Uterus (tissue), 4 donors: ENCODE results near the gene PTH1R. TPM values are rescaled to one million over a fixed set of nuclear protein-coding genes. Genes with fewer than 3 reads are reported as not detected.

Experiments used
- DNase-seq, 2 donors: peaks; one replicate each; pipeline ENCODE4 v3.0.0-alpha.2; 2019 to 2020
- H3K27ac ChIP-seq, 2 donors: fragments of 200-600 bp; sonication (generic); 1 replicate in 1 of 2; 2 replicates in 1 of 2; pipeline ENCODE4 v1.5.1; 2016 to 2018
- H3K27me3 ChIP-seq, 2 donors: fragments of 200-600 bp; sonication (generic); one replicate each; pipeline ENCODE4 v1.5.1; 2018 to 2019; ENCODE audit warnings: control low read depth in 1 of 2
- H3K36me3 ChIP-seq, 2 donors: fragments of 200-600 bp; sonication (generic); one replicate each; pipeline ENCODE4 v1.5.1; 2019; ENCODE audit warnings: control low read depth in 1 of 2
- H3K4me1 ChIP-seq, 2 donors: fragments of 200-600 bp; sonication (generic); one replicate each; pipeline ENCODE4 v1.5.1; 2018 to 2019; ENCODE audit warnings: control low read depth in 1 of 2
- H3K4me3 ChIP-seq, 2 donors: fragments of 200-600 bp; sonication (generic); 1 replicate in 1 of 2; 2 replicates in 1 of 2; pipeline ENCODE4 v1.5.1; 2018 to 2019; ENCODE audit warnings: mild to moderate bottlenecking in 1 of 2
- H3K9me3 ChIP-seq, 2 donors: fragments of 200-600 bp; sonication (generic); one replicate each; pipeline ENCODE4 v1.5.1; 2019; ENCODE audit warnings: control low read depth in 1 of 2
- CTCF ChIP-seq, 4 experiments: fragments of 200-600 bp in 2 of 4; fragments of 450-650 bp in 2 of 4; sonication (generic) in 2 of 4; IDR thresholded peaks; one replicate each; pipeline ENCODE4 v1.5.1; 2016 to 2019; ENCODE audit warnings: antibody characterized with exemption in 4 of 4, mild to moderate bottlenecking in 2 of 4, moderate library complexity in 1 of 4
- POLR2A ChIP-seq, 2 donors: fragments of 450-650 bp; IDR thresholded peaks; one replicate each; pipeline ENCODE4 v1.6.1; 2016; ENCODE audit warnings: antibody characterized with exemption in 2 of 2, mild to moderate bottlenecking in 1 of 2, moderate library complexity in 1 of 2
- intact Hi-C: fragments of 100-400 bp; cut with DNase I; formaldehyde crosslinking; loops from one replicate; pipeline ENCODE4 v1.15.1; 2023; ENCODE audit warnings: low total_unique reads
- total RNA-seq, 4 donors: library from RNA; depleted of rRNA in 3 of 4; stranded (reverse); fragments of >200 nt in 3 of 4; gene quantifications; one replicate each; pipeline versions ENCODE4 v1.1.0 to v1.2.4, GENCODE V29; 2014 to 2023
- donor health status: DM: yes; HTN: yes; CAD: no.

PTH1R gene
- total RNA-seq, 4 donors from 2014 or later = 0.51 to 29.9 (median 18.9) TPM

DNA sequence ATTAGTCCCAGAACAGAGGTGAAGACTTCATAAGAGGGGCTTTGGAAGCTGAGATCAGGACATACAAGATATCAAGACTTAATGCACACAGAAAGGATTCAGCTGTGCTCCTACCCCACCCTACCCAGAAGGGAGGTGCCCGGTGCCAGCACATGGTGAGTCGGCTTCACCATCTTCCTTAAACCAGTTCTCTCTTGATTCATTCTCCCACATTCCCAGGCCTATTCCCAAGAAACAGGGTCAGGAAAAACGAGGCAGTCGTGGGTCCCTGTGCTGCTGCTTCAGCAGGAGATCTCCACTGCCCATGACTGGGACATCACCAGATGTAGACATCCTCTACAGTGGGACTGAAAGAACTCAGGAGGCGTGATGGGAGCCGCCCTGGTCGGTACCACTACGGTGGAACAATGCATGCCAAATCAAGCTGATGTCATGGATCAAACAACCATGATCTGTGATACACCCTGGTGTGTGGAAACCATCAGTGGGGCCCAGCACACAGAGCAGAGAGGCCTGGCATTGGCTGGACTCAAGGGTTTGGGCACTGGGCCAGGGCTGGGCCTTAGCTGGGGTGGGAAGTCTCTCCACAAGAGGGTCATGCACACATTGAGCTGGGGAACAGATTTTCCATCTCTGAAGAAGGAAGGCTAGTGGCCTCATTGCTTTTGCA, 57.1 kb downstream of the PTH1R start:
- H3K27ac ChIP-seq = peak overlapping the region; percentile 75 to 93
- no peaks in the 10 kb centered on the region for H3K36me3 ChIP-seq
- no peak overlapping the region for H3K4me3 ChIP-seq
- TF ChIP-seq CTCF (IDR thresholded peaks at IDR 0.05) (no peak), POLR2A (IDR thresholded peaks at IDR 0.05) (no peak)
- DNase-seq = peak in 1 of 2 donors; percentile 42
- intact Hi-C loops = no loop called here
- no peaks in the 10 kb centered on the region for H3K27me3 ChIP-seq
- H3K4me1 ChIP-seq = peaks cover 14 to 55% of the 10 kb centered on the region in 2 donors
- H3K9me3 ChIP-seq = no peaks in the 10 kb centered on the region

DNA sequence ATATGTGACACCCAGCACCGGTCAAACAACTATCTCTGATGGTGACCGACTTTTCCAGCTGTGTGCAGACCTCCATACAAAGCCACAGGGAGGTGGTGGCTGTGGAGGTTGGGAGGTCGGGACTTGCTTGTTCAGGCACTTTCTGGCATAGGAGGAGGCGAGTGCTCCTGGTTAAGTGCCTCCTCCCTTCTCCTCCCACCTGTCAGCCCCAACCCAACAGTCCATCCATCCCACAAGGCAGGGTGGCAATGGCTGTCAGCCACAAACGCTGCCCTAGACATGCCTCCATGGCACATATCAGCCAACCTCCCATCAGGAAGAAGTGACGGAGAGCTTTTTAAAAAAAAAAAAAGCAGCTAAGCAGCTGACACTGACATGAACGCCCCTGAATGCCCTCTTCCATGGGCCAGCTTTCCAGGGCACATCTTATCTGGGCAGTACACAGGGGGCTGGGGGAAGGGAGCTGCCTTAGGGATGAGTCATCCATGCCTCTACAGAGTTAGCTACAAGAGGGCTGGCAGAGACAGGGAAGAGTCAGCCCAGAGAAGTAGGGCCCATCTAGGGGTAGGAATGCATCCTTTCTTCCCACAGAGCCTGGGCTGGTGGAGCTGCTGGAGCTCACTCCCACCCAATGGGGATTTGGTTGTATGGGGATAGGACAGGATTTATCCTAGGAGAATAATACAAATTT, 57.8 kb downstream of the PTH1R start:
- Histone ChIP-seq H3K4me3 (no peak overlapping the region), H3K27me3 (no peaks in the 10 kb centered on the region), H3K4me1 (peaks cover 14 to 51% of the 10 kb centered on the region in 2 donors), H3K9me3 (no peaks in the 10 kb centered on the region), H3K27ac (peak overlapping the region; percentile 75 to 93), H3K36me3 (no peaks in the 10 kb centered on the region)
- peak; percentile 78 to 93 for DNase-seq
- intact Hi-C loops = no loop called here
- TF ChIP-seq CTCF (IDR thresholded peaks at IDR 0.05) (peak; percentile 62 to 75 (median 70)), POLR2A (IDR thresholded peaks at IDR 0.05) (no peak)

DNA sequence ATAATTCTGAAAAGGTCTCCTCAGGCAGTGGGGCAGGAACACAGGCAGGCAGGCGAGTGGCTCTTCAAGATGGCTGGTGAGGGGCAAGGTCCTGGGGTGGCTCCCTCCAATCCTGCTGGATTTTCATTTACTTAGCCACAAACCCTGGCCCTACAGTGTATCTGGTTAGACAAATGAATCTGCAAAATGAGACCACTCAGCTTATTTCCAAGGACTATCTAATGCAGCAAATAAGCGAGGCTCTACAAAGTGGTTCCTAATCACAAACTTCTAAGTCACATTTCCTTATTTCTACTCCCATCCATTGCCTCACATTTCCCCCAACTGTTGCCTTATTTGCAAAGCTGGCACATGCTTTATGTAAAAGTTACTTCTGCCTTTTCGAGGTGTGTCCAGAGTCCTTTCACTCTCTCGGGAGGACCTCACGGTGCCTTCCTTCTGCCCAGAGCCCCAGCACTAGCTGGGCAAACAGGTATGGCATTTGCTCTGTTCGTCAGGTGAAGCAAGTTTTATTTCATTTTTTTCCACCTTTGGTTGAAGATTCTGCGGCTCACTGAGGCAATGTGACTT, 58.6 kb downstream of the PTH1R start:
- intact Hi-C loops = no loop called here
- Histone ChIP-seq H3K4me1 (peaks cover 14 to 43% of the 10 kb centered on the region in 2 donors), H3K36me3 (no peaks in the 10 kb centered on the region), H3K4me3 (no peak overlapping the region), H3K27me3 (no peaks in the 10 kb centered on the region), H3K27ac (peak overlapping the region; percentile 29 to 93), H3K9me3 (no peaks in the 10 kb centered on the region)
- TF ChIP-seq CTCF (IDR thresholded peaks at IDR 0.05) = no peak
- no peak for DNase-seq

- Histone ChIP-seq H3K4me3 (no peak overlapping the region), H3K36me3 (no peaks in the 10 kb centered on the region), H3K4me1 (peaks cover 14 to 36% of the 10 kb centered on the region in 2 donors), H3K27ac (peak overlapping the region; percentile 29 to 93), H3K27me3 (no peaks in the 10 kb centered on the region), H3K9me3 (no peaks in the 10 kb centered on the region)
- TF ChIP-seq CTCF (IDR thresholded peaks at IDR 0.05) = no peak
- TF ChIP-seq POLR2A (IDR thresholded peaks at IDR 0.05) = no peak
- DNase-seq = no peak
- intact Hi-C loops = no loop called here
Observed at GRCh38 chr3:46936733-46937250, 59.3 kb downstream of the PTH1R start.

DNA sequence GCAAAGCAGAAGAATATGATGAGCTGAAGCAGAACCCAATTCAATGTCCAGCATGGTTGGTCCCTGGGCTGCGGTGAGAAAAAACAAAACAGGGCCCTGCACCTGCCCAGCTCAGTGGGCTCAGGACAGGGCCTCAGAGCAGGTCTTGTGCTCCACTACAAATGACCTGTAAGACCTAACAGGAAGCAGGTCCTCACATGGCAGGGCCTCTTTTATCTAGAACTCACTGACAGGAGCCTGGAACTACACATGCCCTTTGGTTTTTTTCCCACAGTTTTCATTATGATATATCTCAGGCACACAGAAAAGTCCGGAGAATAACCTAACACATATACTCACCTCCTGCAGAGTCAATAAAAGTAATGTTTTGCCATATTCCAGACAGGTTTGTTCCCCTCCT, 60.6 kb downstream of the PTH1R start:
- no peak overlapping the region for H3K4me3 ChIP-seq
- no peak for DNase-seq
- intact Hi-C loops = no loop called here
- H3K4me1 ChIP-seq = peaks cover 3 to 25% of the 10 kb centered on the region in 2 donors
- H3K9me3 ChIP-seq = no peaks in the 10 kb centered on the region
- no peaks in the 10 kb centered on the region for H3K36me3 ChIP-seq
- peak overlapping the region; percentile 4 to 93 for H3K27ac ChIP-seq
- no peak for TF ChIP-seq CTCF (IDR thresholded peaks at IDR 0.05)
- TF ChIP-seq POLR2A (IDR thresholded peaks at IDR 0.05) = no peak
- no peaks in the 10 kb centered on the region for H3K27me3 ChIP-seq
